ENCODE measurements around the gene SUSD3. TPM values are rescaled to one million over a fixed set of nuclear protein-coding genes. Genes with fewer than 3 reads are reported as not detected.
A peak's percentile ranks its signal among the peaks of the same experiment; 100 is the strongest.

Gene SUSD3
- total and polyA plus RNA-seq, 4 donors: 4.1 to 19.2 (median 11.8) TPM

DNA sequence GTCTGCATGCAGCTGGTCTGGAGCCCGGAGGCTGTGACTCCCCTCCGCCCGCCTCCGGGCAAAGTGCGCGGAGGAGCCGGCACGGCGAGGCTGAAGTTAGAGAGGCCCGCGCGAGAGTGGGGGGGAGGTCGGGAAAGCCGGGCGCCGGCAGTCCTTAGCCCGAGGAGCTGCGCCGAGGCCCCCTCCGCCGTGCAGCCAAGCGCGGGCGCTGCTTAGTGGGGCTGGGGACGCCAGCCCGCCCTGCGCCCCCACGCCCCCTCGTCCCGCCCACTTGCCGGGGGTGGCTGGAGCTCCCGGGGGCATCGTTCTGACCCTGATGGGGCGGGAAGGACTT, 75.1 kb downstream of the SUSD3 start:
- peak overlapping the region; percentile 55 to 76 (median 68) for H3K4me3 ChIP-seq (ENCODE audit: low read depth in 1 of 3, low read length in 3 of 3)
- H3K9ac ChIP-seq (ENCODE audit: low read depth in 1 of 2, low read length in 2 of 2): peak overlapping the region; percentile 61 to 66
- peak; percentile 68 for DNase-seq (ENCODE audit: low spot score)
- peaks cover 20 to 64% (median 42%) of the 10 kb centered on the region in 4 donors for H3K4me1 ChIP-seq (ENCODE audit: control insufficient read depth in 4 of 4, insufficient read depth in 4 of 4, low read length in 3 of 4)
- H3K9me3 ChIP-seq (ENCODE audit: control insufficient read depth in 4 of 4, low read length in 3 of 4): peaks cover 0 to 2% (median 0%) of the 10 kb centered on the region in 4 donors
- WGBS: under 1% methylated on average over 34 of the region's 34 CpGs
- H3K36me3 ChIP-seq (ENCODE audit: control insufficient read depth in 4 of 4, insufficient read depth in 3 of 4, low read depth in 1 of 4, low read length in 3 of 4): no peaks in the 10 kb centered on the region
- TF ChIP-seq SP1 (IDR thresholded peaks at IDR 0.05): peak; percentile 50
- TF ChIP-seq HNF4A (conservative IDR thresholded peaks at IDR 0.05): peak; percentile 66 to 73
- TF ChIP-seq HNF4G (IDR thresholded peaks at IDR 0.05): peak; percentile 52
- TF ChIP-seq EGR1 (IDR thresholded peaks at IDR 0.05; ENCODE audit: low read depth in 2 of 2): no peak
- TF ChIP-seq GABPA (IDR thresholded peaks at IDR 0.05 in 1 of 2, conservative IDR thresholded peaks at IDR 0.05 in 1 of 2): no peak
- no peak for TF ChIP-seq JUND (IDR thresholded peaks at IDR 0.05)
- TF ChIP-seq YY1 (IDR thresholded peaks at IDR 0.05): peak; percentile 30
- TF ChIP-seq, protein P1, sequence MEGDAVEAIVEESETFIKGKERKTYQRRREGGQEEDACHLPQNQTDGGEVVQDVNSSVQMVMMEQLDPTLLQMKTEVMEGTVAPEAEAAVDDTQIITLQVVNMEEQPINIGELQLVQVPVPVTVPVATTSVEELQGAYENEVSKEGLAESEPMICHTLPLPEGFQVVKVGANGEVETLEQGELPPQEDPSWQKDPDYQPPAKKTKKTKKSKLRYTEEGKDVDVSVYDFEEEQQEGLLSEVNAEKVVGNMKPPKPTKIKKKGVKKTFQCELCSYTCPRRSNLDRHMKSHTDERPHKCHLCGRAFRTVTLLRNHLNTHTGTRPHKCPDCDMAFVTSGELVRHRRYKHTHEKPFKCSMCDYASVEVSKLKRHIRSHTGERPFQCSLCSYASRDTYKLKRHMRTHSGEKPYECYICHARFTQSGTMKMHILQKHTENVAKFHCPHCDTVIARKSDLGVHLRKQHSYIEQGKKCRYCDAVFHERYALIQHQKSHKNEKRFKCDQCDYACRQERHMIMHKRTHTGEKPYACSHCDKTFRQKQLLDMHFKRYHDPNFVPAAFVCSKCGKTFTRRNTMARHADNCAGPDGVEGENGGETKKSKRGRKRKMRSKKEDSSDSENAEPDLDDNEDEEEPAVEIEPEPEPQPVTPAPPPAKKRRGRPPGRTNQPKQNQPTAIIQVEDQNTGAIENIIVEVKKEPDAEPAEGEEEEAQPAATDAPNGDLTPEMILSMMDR (IDR thresholded peaks at IDR 0.05; ENCODE audit: low read depth, low read length, missing input control): no peak
- TF ChIP-seq TAF1 (conservative IDR thresholded peaks at IDR 0.05): no peak
- TF ChIP-seq NR2F2 (IDR thresholded peaks at IDR 0.05): no peak
- TF ChIP-seq RXRA (IDR thresholded peaks at IDR 0.05): no peak
- TF ChIP-seq, protein P2, sequence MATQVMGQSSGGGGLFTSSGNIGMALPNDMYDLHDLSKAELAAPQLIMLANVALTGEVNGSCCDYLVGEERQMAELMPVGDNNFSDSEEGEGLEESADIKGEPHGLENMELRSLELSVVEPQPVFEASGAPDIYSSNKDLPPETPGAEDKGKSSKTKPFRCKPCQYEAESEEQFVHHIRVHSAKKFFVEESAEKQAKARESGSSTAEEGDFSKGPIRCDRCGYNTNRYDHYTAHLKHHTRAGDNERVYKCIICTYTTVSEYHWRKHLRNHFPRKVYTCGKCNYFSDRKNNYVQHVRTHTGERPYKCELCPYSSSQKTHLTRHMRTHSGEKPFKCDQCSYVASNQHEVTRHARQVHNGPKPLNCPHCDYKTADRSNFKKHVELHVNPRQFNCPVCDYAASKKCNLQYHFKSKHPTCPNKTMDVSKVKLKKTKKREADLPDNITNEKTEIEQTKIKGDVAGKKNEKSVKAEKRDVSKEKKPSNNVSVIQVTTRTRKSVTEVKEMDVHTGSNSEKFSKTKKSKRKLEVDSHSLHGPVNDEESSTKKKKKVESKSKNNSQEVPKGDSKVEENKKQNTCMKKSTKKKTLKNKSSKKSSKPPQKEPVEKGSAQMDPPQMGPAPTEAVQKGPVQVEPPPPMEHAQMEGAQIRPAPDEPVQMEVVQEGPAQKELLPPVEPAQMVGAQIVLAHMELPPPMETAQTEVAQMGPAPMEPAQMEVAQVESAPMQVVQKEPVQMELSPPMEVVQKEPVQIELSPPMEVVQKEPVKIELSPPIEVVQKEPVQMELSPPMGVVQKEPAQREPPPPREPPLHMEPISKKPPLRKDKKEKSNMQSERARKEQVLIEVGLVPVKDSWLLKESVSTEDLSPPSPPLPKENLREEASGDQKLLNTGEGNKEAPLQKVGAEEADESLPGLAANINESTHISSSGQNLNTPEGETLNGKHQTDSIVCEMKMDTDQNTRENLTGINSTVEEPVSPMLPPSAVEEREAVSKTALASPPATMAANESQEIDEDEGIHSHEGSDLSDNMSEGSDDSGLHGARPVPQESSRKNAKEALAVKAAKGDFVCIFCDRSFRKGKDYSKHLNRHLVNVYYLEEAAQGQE (IDR thresholded peaks at IDR 0.05): no peak
- H3K27ac ChIP-seq (ENCODE audit: low read depth in 1 of 2, low read length in 2 of 2): peak overlapping the region; percentile 89 to 95
- no peaks in the 10 kb centered on the region for H3K27me3 ChIP-seq (ENCODE audit: control insufficient read depth in 4 of 4, insufficient read depth in 4 of 4, low read length in 3 of 4)

DNA sequence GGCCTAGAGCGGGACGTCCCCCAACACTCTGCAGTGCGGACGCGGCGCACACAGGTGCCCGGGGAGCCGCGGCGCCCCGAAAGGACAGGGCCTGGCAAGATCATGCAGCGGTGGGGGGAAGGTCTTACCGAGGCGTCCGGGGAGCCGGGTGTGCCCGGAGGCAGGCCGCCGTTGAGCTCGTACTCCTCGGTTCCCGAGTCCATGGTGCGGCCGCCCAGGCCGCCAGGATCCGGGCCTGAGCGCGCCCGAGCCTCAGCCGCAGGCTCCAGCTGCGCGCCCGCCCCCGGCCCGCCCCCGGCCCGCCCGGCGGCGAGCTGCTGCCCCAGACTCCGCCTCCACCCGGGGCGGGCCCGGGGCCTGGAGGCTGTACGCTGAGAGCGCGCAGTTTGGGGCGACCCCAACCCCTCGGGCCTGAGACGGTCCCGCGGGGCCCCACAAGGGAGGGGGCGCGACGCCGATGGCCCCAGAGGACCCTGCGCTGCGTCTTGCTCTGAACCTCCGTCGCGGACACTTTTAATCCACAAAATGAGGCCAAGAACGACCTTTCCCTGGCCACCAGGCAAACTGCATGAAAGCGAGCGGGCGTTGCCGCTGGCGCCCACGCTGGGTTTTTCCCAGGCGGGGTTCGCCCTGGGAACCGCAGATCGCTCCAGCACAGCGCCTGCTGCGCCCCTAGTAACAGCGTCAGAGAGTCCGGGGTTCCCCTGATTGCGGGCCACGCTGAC, 75.7 kb downstream of the SUSD3 start, which contains the start of gene NINJ1:
Gene NINJ1, minus strand, starts transcription at position 237 of the 725 bp plus-strand sequence. Its CDS starts 34 bp downstream, at position 203.
- peak within 1 kb of the TSS; percentile 67 to 79 for H3K9ac ChIP-seq (ENCODE audit: low read depth in 1 of 2, low read length in 2 of 2)
- WGBS: under 1% methylated on average over 78 of the region's 78 CpGs

More for the DNA sequence above, 75.7 kb downstream of the SUSD3 start, which contains the start of gene NINJ1:
- DNase-seq (ENCODE audit: low spot score): peak; percentile 74
- peak within 1 kb of the TSS; percentile 89 to 95 for H3K27ac ChIP-seq (ENCODE audit: low read depth in 1 of 2, low read length in 2 of 2)
- H3K9me3 ChIP-seq (ENCODE audit: control insufficient read depth in 4 of 4, low read length in 3 of 4): peaks cover 0 to 2% (median 0%) of the 10 kb centered on the region in 4 donors
- H3K4me3 ChIP-seq (ENCODE audit: low read depth in 1 of 3, low read length in 3 of 3): peak within 1 kb of the TSS; percentile 55 to 76 (median 68)
- H3K4me1 ChIP-seq (ENCODE audit: control insufficient read depth in 4 of 4, insufficient read depth in 4 of 4, low read length in 3 of 4): peaks cover 20 to 59% (median 41%) of the 10 kb centered on the region in 4 donors
- no peaks in the 10 kb centered on the region for H3K27me3 ChIP-seq (ENCODE audit: control insufficient read depth in 4 of 4, insufficient read depth in 4 of 4, low read length in 3 of 4)
- TF ChIP-seq GABPA (IDR thresholded peaks at IDR 0.05 in 1 of 2, conservative IDR thresholded peaks at IDR 0.05 in 1 of 2) (no peak), HNF4G (IDR thresholded peaks at IDR 0.05) (no peak), YY1 (IDR thresholded peaks at IDR 0.05) (no peak), SP1 (IDR thresholded peaks at IDR 0.05) (peak; percentile 19), FOXA1 (IDR thresholded peaks at IDR 0.05) (no peak), FOXA2 (IDR thresholded peaks at IDR 0.05) (no peak)
- TF ChIP-seq, protein P2 (IDR thresholded peaks at IDR 0.05): peak; percentile 2
- TF ChIP-seq, protein P3, sequence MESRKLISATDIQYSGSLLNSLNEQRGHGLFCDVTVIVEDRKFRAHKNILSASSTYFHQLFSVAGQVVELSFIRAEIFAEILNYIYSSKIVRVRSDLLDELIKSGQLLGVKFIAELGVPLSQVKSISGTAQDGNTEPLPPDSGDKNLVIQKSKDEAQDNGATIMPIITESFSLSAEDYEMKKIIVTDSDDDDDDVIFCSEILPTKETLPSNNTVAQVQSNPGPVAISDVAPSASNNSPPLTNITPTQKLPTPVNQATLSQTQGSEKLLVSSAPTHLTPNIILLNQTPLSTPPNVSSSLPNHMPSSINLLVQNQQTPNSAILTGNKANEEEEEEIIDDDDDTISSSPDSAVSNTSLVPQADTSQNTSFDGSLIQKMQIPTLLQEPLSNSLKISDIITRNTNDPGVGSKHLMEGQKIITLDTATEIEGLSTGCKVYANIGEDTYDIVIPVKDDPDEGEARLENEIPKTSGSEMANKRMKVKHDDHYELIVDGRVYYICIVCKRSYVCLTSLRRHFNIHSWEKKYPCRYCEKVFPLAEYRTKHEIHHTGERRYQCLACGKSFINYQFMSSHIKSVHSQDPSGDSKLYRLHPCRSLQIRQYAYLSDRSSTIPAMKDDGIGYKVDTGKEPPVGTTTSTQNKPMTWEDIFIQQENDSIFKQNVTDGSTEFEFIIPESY (IDR thresholded peaks at IDR 0.05): no peak
- TF ChIP-seq, protein P1 (IDR thresholded peaks at IDR 0.05; ENCODE audit: low read depth, low read length, missing input control): no peak
- no peaks in the 10 kb centered on the region for H3K36me3 ChIP-seq (ENCODE audit: control insufficient read depth in 4 of 4, insufficient read depth in 3 of 4, low read depth in 1 of 4, low read length in 3 of 4)
